OCI-LY3 (cell line): ENCODE measurements around the gene PIGU.

ENCODE experiments used
- EZH2phosphoT487 ChIP-seq: fragments of 200-600 bp; shearing (Covaris generic); IDR thresholded peaks from 2 replicates; pipeline ENCODE4 v1.6.1; 2018; ENCODE audit warnings: antibody characterized with exemption, mixed run types, low read depth
- TF ChIP-seq, protein P1 (sequence below): fragments of 200-600, 300-600 bp; sonication (generic); IDR thresholded peaks from 2 replicates; pipeline ENCODE4 v1.5.1; 2014; ENCODE audit warnings: antibody characterized with exemption, low read length, low read depth

DNA sequence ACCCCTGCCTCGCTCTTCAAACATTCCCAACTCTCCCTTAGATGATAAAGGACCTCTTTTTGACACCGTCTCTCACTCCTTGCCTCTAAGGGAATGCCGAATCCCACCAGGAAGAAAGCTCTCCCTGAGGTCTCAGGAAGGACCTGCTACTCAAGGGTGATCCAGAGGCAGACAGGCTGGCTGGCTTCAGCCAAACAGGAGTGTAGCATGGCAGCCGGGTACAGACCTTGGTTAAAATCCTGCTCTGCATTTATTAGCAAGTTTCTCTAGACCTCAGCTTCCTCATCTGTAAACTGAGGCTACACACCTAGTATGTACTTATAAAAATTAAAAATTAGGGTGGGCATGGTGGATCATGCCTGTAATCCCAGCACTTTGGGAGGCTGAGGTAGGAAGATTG lies 101.1 kb downstream of the PIGU start:
- TF ChIP-seq, protein P1, sequence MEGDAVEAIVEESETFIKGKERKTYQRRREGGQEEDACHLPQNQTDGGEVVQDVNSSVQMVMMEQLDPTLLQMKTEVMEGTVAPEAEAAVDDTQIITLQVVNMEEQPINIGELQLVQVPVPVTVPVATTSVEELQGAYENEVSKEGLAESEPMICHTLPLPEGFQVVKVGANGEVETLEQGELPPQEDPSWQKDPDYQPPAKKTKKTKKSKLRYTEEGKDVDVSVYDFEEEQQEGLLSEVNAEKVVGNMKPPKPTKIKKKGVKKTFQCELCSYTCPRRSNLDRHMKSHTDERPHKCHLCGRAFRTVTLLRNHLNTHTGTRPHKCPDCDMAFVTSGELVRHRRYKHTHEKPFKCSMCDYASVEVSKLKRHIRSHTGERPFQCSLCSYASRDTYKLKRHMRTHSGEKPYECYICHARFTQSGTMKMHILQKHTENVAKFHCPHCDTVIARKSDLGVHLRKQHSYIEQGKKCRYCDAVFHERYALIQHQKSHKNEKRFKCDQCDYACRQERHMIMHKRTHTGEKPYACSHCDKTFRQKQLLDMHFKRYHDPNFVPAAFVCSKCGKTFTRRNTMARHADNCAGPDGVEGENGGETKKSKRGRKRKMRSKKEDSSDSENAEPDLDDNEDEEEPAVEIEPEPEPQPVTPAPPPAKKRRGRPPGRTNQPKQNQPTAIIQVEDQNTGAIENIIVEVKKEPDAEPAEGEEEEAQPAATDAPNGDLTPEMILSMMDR, result no peak
- no peak for TF ChIP-seq EZH2phosphoT487
